Caco-2 (cell line): ENCODE measurements around the gene WFS1. TPM values are rescaled to one million over a fixed set of nuclear protein-coding genes. Genes with fewer than 3 reads are reported as not detected.
A peak's percentile ranks its signal among the peaks of the same experiment; 100 is the strongest.

Experiments used
- BruUV-seq: library from RNA; stranded (reverse); fragments of 400-500 nt; replicated peaks from 2 replicates; lab custom pipeline; 2021; lab: Mats Ljungman, UMichigan
- CTCF ChIA-PET: fragments of 300-600 bp; sonication (Branson Sonifier 250); formaldehyde crosslinking; loops from one replicate; lab custom pipeline; 2022; ENCODE audit warnings: antibody characterized with exemption; lab: Charles Lee
- POLR2A ChIA-PET: fragments of 300-600 bp; sonication (Branson Sonifier 250); formaldehyde crosslinking; loops from one replicate; lab custom pipeline; 2022; ENCODE audit warnings: antibody characterized with exemption; lab: Charles Lee
- DNase-seq, 2 experiments: peaks; one replicate each; pipeline versions ENCODE4 v3.0.0 to v3.0.0-alpha.2; 2020 to 2022
- H3K27me3 ChIP-seq: replicated peaks from 2 replicates; pipeline ENCODE4 v1.6.0; 2011; ENCODE audit warnings: low read length; ENCODE audit not compliant: control insufficient read depth, insufficient read depth
- H3K36me3 ChIP-seq: 2 replicates; pipeline ENCODE4 v1.5.1; 2011; ENCODE audit warnings: low read length; ENCODE audit not compliant: control insufficient read depth, insufficient read depth
- H3K4me1 ChIP-seq: fragments of 250-450 bp; sonication (Bioruptor Pico); 2 replicates; pipeline ENCODE4 v1.5.1; 2020; ENCODE audit warnings: mild to moderate bottlenecking
- H3K4me3 ChIP-seq: 2 replicates; pipeline ENCODE4 v1.5.1; 2011; ENCODE audit warnings: low read depth, mild to moderate bottlenecking, control low read depth, low read length
- H3K9me3 ChIP-seq: fragments of 250-450 bp; sonication (Bioruptor Pico); 2 replicates; pipeline ENCODE4 v1.5.1; 2020; ENCODE audit warnings: mild to moderate bottlenecking, moderate library complexity
- H3K27ac Mint-ChIP-seq: one replicate; pipeline ENCODE4 v1.8.0; 2022; ENCODE audit warnings: mixed read lengths; ENCODE audit not compliant: unreplicated experiment
- H3K27me3 Mint-ChIP-seq: one replicate; pipeline ENCODE4 v1.8.0; 2022; ENCODE audit warnings: mixed read lengths; ENCODE audit not compliant: insufficient read depth, unreplicated experiment
- H3K36me3 Mint-ChIP-seq: one replicate; pipeline ENCODE4 v1.8.0; 2022; ENCODE audit warnings: mild to moderate bottlenecking, mixed read lengths; ENCODE audit not compliant: insufficient read depth, unreplicated experiment
- H3K4me1 Mint-ChIP-seq: one replicate; pipeline ENCODE4 v1.8.0; 2022; ENCODE audit warnings: low read depth, mixed read lengths; ENCODE audit not compliant: unreplicated experiment
- H3K4me3 Mint-ChIP-seq: one replicate; pipeline ENCODE4 v1.8.0; 2022; ENCODE audit warnings: mild to moderate bottlenecking, moderate library complexity, mixed read lengths; ENCODE audit not compliant: unreplicated experiment
- H3K9me3 Mint-ChIP-seq: one replicate; pipeline ENCODE4 v1.8.0; 2022; ENCODE audit warnings: mixed read lengths; ENCODE audit not compliant: unreplicated experiment
- CTCF ChIP-seq, 2 experiments: fragments of 200-600 bp in 1 of 2; IDR thresholded peaks; 1 replicate in 1 of 2; 2 replicates in 1 of 2; pipeline versions ENCODE4 v1.5.1 to v1.8.0; 2011 to 2022; ENCODE audit warnings: antibody characterized with exemption in 1 of 2, control low read depth in 1 of 2, inconsistent platforms in 1 of 2, low read depth in 1 of 2, low read length in 1 of 2, mild to moderate bottlenecking in 1 of 2, moderate library complexity in 1 of 2; ENCODE audit not compliant: insufficient read depth in 1 of 2, severe bottlenecking in 1 of 2, unreplicated experiment in 1 of 2
- intact Hi-C: fragments of 100-400 bp; cut with micrococcal nuclease; formaldehyde crosslinking; loops from one replicate; pipeline ENCODE4 v1.10.0; 2022; ENCODE audit not compliant: unreplicated experiment
- total RNA-seq: library from RNA; stranded (reverse); gene quantifications from 2 replicates; pipeline ENCODE4 v1.2.3, GENCODE V29; 2022

Gene WFS1
- total RNA-seq, 1 experiment from 2014 or later, result 24.9 TPM

DNA sequence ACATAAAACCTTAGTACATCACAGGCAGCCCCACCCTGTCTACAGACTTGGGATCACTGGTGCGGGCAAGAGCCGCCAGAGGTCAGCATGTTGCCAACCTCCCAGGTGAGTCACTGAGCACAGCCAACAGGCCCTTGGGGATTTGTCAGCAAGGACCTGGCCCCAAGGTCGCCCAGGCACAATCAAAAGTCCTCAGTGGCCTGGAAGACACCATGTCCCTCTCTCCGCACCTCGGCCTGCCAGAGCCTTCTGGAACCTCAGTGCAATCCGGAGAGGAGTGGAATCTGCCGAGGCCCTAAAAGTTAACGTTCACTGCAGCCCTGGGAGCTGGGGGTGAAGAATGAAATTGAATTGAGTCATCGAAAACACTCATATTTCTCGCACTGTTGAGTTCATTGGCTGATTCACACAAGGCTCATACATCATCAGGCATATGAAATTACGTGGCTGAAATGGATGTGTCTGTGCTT lies 74.3 kb downstream of the WFS1 start:
- Mint-ChIP-seq H3K27ac (no peak overlapping the region), H3K27me3 (peaks cover 29% of the 10 kb centered on the region), H3K36me3 (no peaks in the 10 kb centered on the region), H3K9me3 (no peaks in the 10 kb centered on the region), H3K4me1 (no peaks in the 10 kb centered on the region), H3K4me3 (no peak overlapping the region)
- ChIA-PET CTCF (interaction anchor here (1.2 kb wide), 1 partner anchor 93 kb away, joined by 3 read pairs; no protein-coding TSS in a partner anchor), POLR2A (no interaction called here)
- intact Hi-C loops, result loop anchor here (2.0 to 5.0 kb wide), 2 partner anchors 38 to 205 kb away; no protein-coding TSS in a partner anchor
- H3K9me3 ChIP-seq, result no peaks in the 10 kb centered on the region
- peak in 1 of 2 experiments; percentile 59 for TF ChIP-seq CTCF (IDR thresholded peaks at IDR 0.05; ENCODE audit: insufficient read depth in 1 of 2, low read depth in 1 of 2, low read length in 1 of 2, severe bottlenecking in 1 of 2, unreplicated experiment in 1 of 2)
- H3K36me3 ChIP-seq, result no peaks in the 10 kb centered on the region
- DNase-seq, result peak; percentile 49 to 62
- BruUV-seq, result no TSS peak
- H3K27me3 ChIP-seq, result no peaks in the 10 kb centered on the region; the same call in 1 of the 2 replicates
- no peaks in the 10 kb centered on the region for H3K4me1 ChIP-seq
- no peak overlapping the region for H3K4me3 ChIP-seq

- Mint-ChIP-seq H3K4me3 (no peak overlapping the region), H3K36me3 (no peaks in the 10 kb centered on the region), H3K27ac (no peak overlapping the region), H3K4me1 (no peaks in the 10 kb centered on the region), H3K9me3 (no peaks in the 10 kb centered on the region), H3K27me3 (peaks cover 30% of the 10 kb centered on the region)
- no peak overlapping the region for H3K4me3 ChIP-seq
- BruUV-seq, result no TSS peak
- no peak for TF ChIP-seq CTCF (IDR thresholded peaks at IDR 0.05; ENCODE audit: insufficient read depth in 1 of 2, low read depth in 1 of 2, low read length in 1 of 2, severe bottlenecking in 1 of 2, unreplicated experiment in 1 of 2)
- no peak for DNase-seq
- H3K4me1 ChIP-seq, result no peaks in the 10 kb centered on the region
- POLR2A ChIA-PET, result no interaction called here
- H3K36me3 ChIP-seq, result no peaks in the 10 kb centered on the region
- CTCF ChIA-PET, result no interaction called here
- H3K27me3 ChIP-seq, result no peaks in the 10 kb centered on the region; the same call in 1 of the 2 replicates
- no peaks in the 10 kb centered on the region for H3K9me3 ChIP-seq
- intact Hi-C loops, result loop anchor here (2.0 kb wide), 1 partner anchor 204 kb away; no protein-coding TSS in a partner anchor
Observed at GRCh38 chr4:6345096-6345830, 75.6 kb downstream of the WFS1 start.

DNA sequence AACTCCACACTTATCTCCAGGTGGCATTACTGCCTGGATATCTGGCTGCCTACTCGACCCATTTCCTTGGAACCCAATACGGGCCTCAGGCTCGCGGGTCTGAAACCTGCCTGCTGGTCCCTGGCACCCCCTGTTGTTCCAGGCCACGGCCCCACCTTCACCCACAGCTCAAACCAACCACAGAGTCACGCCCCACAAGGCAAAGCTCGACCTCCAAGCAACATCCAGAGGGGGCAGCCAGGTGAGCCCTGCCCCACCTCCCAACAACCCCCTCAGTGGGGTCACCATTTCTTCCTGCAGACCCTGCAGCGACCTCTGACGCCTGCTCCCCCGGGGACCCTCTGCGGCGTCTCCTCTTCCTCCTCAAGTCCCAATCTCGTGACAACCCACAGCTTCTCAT lies 76.2 kb downstream of the WFS1 start:
- Histone ChIP-seq H3K4me3 (no peak overlapping the region), H3K9me3 (no peaks in the 10 kb centered on the region), H3K4me1 (no peaks in the 10 kb centered on the region), H3K36me3 (no peaks in the 10 kb centered on the region), H3K27me3 (no peaks in the 10 kb centered on the region)
- Mint-ChIP-seq H3K9me3 (no peaks in the 10 kb centered on the region), H3K27me3 (peaks cover 25% of the 10 kb centered on the region), H3K36me3 (no peaks in the 10 kb centered on the region), H3K27ac (no peak overlapping the region), H3K4me3 (no peak overlapping the region), H3K4me1 (no peaks in the 10 kb centered on the region)
- TF ChIP-seq CTCF (IDR thresholded peaks at IDR 0.05; ENCODE audit: insufficient read depth in 1 of 2, low read depth in 1 of 2, low read length in 1 of 2, severe bottlenecking in 1 of 2, unreplicated experiment in 1 of 2), result no peak
- CTCF ChIA-PET, result no interaction called here
- no peak for DNase-seq
- BruUV-seq, result no TSS peak
- intact Hi-C loops, result loop anchor here (2.0 kb wide), 1 partner anchor 203 kb away; no protein-coding TSS in a partner anchor
- POLR2A ChIA-PET, result no interaction called here
